SU-DHL-6 (cell line): ENCODE data around the gene KBTBD6.
"Not testable (repeated sequence)": the region's sequence is repeated elsewhere in the genome, so short reads cannot be mapped to it uniquely, and the experiment has no call there.

ENCODE experiments used
- CTCF ChIP-seq: fragments of 200-600 bp; sonication (generic); IDR thresholded peaks from one replicate; pipeline ENCODE4 v1.5.1; 2017; ENCODE audit warnings: antibody characterized with exemption, mild to moderate bottlenecking, low read length, moderate library complexity; ENCODE audit not compliant: insufficient read depth, poor library complexity, severe bottlenecking
- EZH2phosphoT487 ChIP-seq: fragments of 200-600 bp; sonication (generic), shearing (Covaris generic); conservative IDR thresholded peaks from 2 replicates; pipeline ENCODE4 v1.6.1; 2018; ENCODE audit warnings: mild to moderate bottlenecking, antibody characterized with exemption, low read length, moderate library complexity, mixed read lengths

GRCh38 chr13:41131660-41132511, 716 bp downstream of the KBTBD6 start:
- TF ChIP-seq CTCF, EZH2phosphoT487: not testable (repeated sequence)
